ENCODE measurements around the gene ADGRG7.

- no peak for TF ChIP-seq POLR2AphosphoS5 (IDR thresholded peaks at IDR 0.05)
- TF ChIP-seq POLR2A (IDR thresholded peaks at IDR 0.05; ENCODE audit: low read depth) = no peak
Measured at GRCh38 chr3:100580147-100580546, 29.3 kb upstream of the ADGRG7 start.
